Peyer's patch (tissue), 4 donors: ENCODE data around the gene FAT1.

ENCODE experiments used
- POLR2A ChIP-seq, 2 donors: fragments of 450-650 bp; IDR thresholded peaks; one replicate each; pipeline ENCODE4 v1.5.1; 2017; ENCODE audit warnings: antibody characterized with exemption in 2 of 2, mild to moderate bottlenecking in 2 of 2, moderate library complexity in 2 of 2
- TF ChIP-seq, protein P1 (sequence below), 6 experiments: fragments of 450-650 bp in 4 of 6; fragments of 200-600 bp in 2 of 6; sonication (generic) in 1 of 6; IDR thresholded peaks; one replicate each; pipeline ENCODE4 v1.5.1; 2017 to 2019; ENCODE audit warnings: antibody characterized with exemption in 6 of 6, mild to moderate bottlenecking in 3 of 6, moderate library complexity in 1 of 6

GRCh38 chr4:186699298-186699697 lies 24.4 kb downstream of the FAT1 start:
- no peak for TF ChIP-seq POLR2A (IDR thresholded peaks at IDR 0.05)
- TF ChIP-seq, protein P1, sequence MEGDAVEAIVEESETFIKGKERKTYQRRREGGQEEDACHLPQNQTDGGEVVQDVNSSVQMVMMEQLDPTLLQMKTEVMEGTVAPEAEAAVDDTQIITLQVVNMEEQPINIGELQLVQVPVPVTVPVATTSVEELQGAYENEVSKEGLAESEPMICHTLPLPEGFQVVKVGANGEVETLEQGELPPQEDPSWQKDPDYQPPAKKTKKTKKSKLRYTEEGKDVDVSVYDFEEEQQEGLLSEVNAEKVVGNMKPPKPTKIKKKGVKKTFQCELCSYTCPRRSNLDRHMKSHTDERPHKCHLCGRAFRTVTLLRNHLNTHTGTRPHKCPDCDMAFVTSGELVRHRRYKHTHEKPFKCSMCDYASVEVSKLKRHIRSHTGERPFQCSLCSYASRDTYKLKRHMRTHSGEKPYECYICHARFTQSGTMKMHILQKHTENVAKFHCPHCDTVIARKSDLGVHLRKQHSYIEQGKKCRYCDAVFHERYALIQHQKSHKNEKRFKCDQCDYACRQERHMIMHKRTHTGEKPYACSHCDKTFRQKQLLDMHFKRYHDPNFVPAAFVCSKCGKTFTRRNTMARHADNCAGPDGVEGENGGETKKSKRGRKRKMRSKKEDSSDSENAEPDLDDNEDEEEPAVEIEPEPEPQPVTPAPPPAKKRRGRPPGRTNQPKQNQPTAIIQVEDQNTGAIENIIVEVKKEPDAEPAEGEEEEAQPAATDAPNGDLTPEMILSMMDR (IDR thresholded peaks at IDR 0.05) = no peak
